IMR-90 (cell line): ENCODE measurements around the gene BAIAP2. TPM values are rescaled to one million over a fixed set of nuclear protein-coding genes. Genes with fewer than 3 reads are reported as not detected.

Experiments
- ATAC-seq: fragments of 200-7000 bp; cut with Tn5 transposase; 2 replicates; pipeline ENCODE4 v1.9.1; 2020; ENCODE audit warnings: low read depth, mild to moderate bottlenecking, moderate library complexity
- BruUV-seq: library from RNA; stranded (reverse); fragments of 400-500 nt; replicated peaks from 2 replicates; lab custom pipeline; 2021; lab: Mats Ljungman, UMichigan
- CTCF ChIA-PET: fragments of 300-600 bp; formaldehyde crosslinking; extraction: SDS; loops from one replicate; lab custom pipeline; 2021; ENCODE audit warnings: antibody characterized with exemption; lab: Yijun Ruan, JAX
- POLR2A ChIA-PET: fragments of 300-600 bp; sonication (Branson Sonifier 250); formaldehyde crosslinking; loops from one replicate; lab custom pipeline; 2022; ENCODE audit warnings: antibody characterized with exemption; ENCODE audit not compliant: unreplicated experiment; lab: Charles Lee
- DNase-seq: peaks from one replicate; pipeline ENCODE4 v3.0.0; 2013
- H2AFZ ChIP-seq: replicated peaks from 2 replicates; pipeline ENCODE3; 2013; ENCODE audit warnings: low read length, mild to moderate bottlenecking; ENCODE audit not compliant: poor library complexity
- H2AK5ac ChIP-seq: 2 replicates; pipeline ENCODE4 v1.6.1; 2013; ENCODE audit warnings: low read depth, low read length, inconsistent platforms
- H2AK9ac ChIP-seq: replicated peaks from 2 replicates; pipeline ENCODE3; 2013; ENCODE audit warnings: mild to moderate bottlenecking, low read depth, low read length, moderate library complexity; ENCODE audit not compliant: poor library complexity
- H2BK120ac ChIP-seq: 2 replicates; pipeline ENCODE4 v1.6.1; 2013; ENCODE audit warnings: low read depth, low read length, inconsistent platforms
- H2BK15ac ChIP-seq: 3 replicates; pipeline ENCODE4 v1.6.1; 2013; ENCODE audit warnings: low read depth, low read length, inconsistent platforms
- H2BK20ac ChIP-seq: 2 replicates; pipeline ENCODE4 v1.6.1; 2013; ENCODE audit warnings: low read depth, mild to moderate bottlenecking, inconsistent platforms, low read length, moderate library complexity
- H2BK5ac ChIP-seq: 2 replicates; pipeline ENCODE4 v1.6.1; 2013; ENCODE audit warnings: mild to moderate bottlenecking, low read depth, low read length, inconsistent platforms; ENCODE audit not compliant: poor library complexity, severe bottlenecking
- H3K14ac ChIP-seq: replicated peaks from 2 replicates; pipeline ENCODE4 v1.6.1; 2013; ENCODE audit warnings: low read depth, low read length, inconsistent platforms
- H3K18ac ChIP-seq: 2 replicates; pipeline ENCODE4 v1.6.1; 2013; ENCODE audit warnings: low read depth, low read length, control low read depth
- H3K23ac ChIP-seq: 2 replicates; pipeline ENCODE4 v1.6.1; 2013; ENCODE audit warnings: low read depth, low read length, inconsistent platforms
- H3K27ac ChIP-seq: 2 replicates; pipeline ENCODE4 v1.5.1; 2013; ENCODE audit warnings: mild to moderate bottlenecking, control low read depth, low read length; ENCODE audit not compliant: insufficient read depth
- H3K27me3 ChIP-seq: 2 replicates; pipeline ENCODE4 v1.6.1; 2013; ENCODE audit warnings: low read length; ENCODE audit not compliant: control insufficient read depth, insufficient read depth
- H3K36me3 ChIP-seq: 2 replicates; pipeline ENCODE4 v1.6.1; 2013; ENCODE audit warnings: low read length, mixed read lengths; ENCODE audit not compliant: control insufficient read depth, insufficient read depth
- H3K4ac ChIP-seq: 2 replicates; pipeline ENCODE4 v1.6.1; 2013; ENCODE audit warnings: low read depth, low read length, inconsistent platforms
- H3K4me1 ChIP-seq: 2 replicates; pipeline ENCODE4 v1.6.1; 2013; ENCODE audit warnings: low read length, mixed read lengths; ENCODE audit not compliant: control insufficient read depth, insufficient read depth
- H3K4me2 ChIP-seq: 2 replicates; pipeline ENCODE4 v1.6.1; 2013; ENCODE audit warnings: low read depth, mild to moderate bottlenecking, control low read depth, low read length, moderate library complexity
- H3K4me3 ChIP-seq: 2 replicates; pipeline ENCODE4 v1.5.1; 2013; ENCODE audit warnings: low read depth, mild to moderate bottlenecking, control low read depth, low read length, moderate library complexity; ENCODE audit not compliant: insufficient read depth
- H3K56ac ChIP-seq: 2 replicates; pipeline ENCODE4 v1.6.1; 2013; ENCODE audit warnings: low read length, inconsistent platforms; ENCODE audit not compliant: insufficient read depth; ENCODE audit errors: extremely low read depth
- H3K79me1 ChIP-seq, 2 experiments: 2 replicates each; pipeline ENCODE4 v1.6.1; 2013; ENCODE audit warnings: low read length in 2 of 2, inconsistent platforms in 1 of 2, low read depth in 1 of 2
- H3K9ac ChIP-seq: 2 replicates; pipeline ENCODE4 v1.6.1; 2013; ENCODE audit warnings: low read depth, low read length, control low read depth
- H3K9me1 ChIP-seq: 2 replicates; pipeline ENCODE4 v1.6.1; 2013; ENCODE audit warnings: low read length, inconsistent platforms; ENCODE audit not compliant: insufficient read depth
- H3K9me3 ChIP-seq: 2 replicates; pipeline ENCODE4 v1.6.1; 2013; ENCODE audit warnings: low read length; ENCODE audit not compliant: control insufficient read depth, insufficient read depth
- H4K20me1 ChIP-seq: 2 replicates; pipeline ENCODE4 v1.6.1; 2013; ENCODE audit warnings: low read length, inconsistent platforms; ENCODE audit not compliant: insufficient read depth
- H4K5ac ChIP-seq: 2 replicates; pipeline ENCODE4 v1.6.1; 2013; ENCODE audit warnings: mild to moderate bottlenecking, low read depth, low read length, control low read depth
- H4K8ac ChIP-seq, 2 experiments: 2 replicates each; pipeline ENCODE4 v1.6.1; 2013; ENCODE audit warnings: low read depth in 2 of 2, low read length in 2 of 2, control low read depth in 1 of 2, inconsistent platforms in 1 of 2
- H4K91ac ChIP-seq: 2 replicates; pipeline ENCODE4 v1.6.1; 2013; ENCODE audit warnings: low read depth, low read length, inconsistent platforms; ENCODE audit not compliant: insufficient read depth
- CTCF ChIP-seq: conservative IDR thresholded peaks from 2 replicates; pipeline ENCODE4 v1.5.1; 2012; ENCODE audit warnings: mild to moderate bottlenecking, low read depth, low read length, improper control_type of control experiment
- FOS ChIP-seq: fragments of 150-350 bp; IDR thresholded peaks from 2 replicates; pipeline ENCODE4 v1.6.1; 2016; ENCODE audit warnings: low read depth, low read length
- RAD21 ChIP-seq: IDR thresholded peaks from 2 replicates; pipeline ENCODE4 v1.6.1; 2012; ENCODE audit warnings: low read length, improper control_type of control experiment
- WGBS, 2 experiments: methylation state at CpG; one replicate each; pipeline versions ENCODE4 v1.1.5 to v1.1.7; 2013; ENCODE audit warnings: missing lambda C conversion rate in 2 of 2; ENCODE audit not compliant: insufficient read length in 1 of 2; ENCODE audit errors: extremely low coverage in 2 of 2; 5-methylcytosine and 5-hydroxymethylcytosine counted together
- dilution Hi-C: fragments of 300-500 bp; cut with HindIII; formaldehyde crosslinking; loops from one replicate; pipeline ENCODE4 v1.14.3; 2018; ENCODE audit warnings: low sequenced_read_pairs; ENCODE audit not compliant: unreplicated experiment
- in situ Hi-C: fragments of 300-500 bp; cut with MboI; formaldehyde crosslinking; loops from 3 replicates; pipeline ENCODE4 v1.14.3; 2019; ENCODE audit warnings: low sequenced_read_pairs, inconsistent platforms, mixed read lengths
- intact Hi-C: fragments of 100-400 bp; cut with micrococcal nuclease; formaldehyde crosslinking; loops from 2 replicates; pipeline ENCODE4 v1.10.0; 2022
- polyA plus RNA-seq, 3 experiments: library from polyadenylated mRNA; depleted of rRNA; stranded (reverse); fragments of >200 nt; gene quantifications; 2 replicates each; pipeline ENCODE4 v1.2.3, GENCODE V29; 2012; ENCODE audit warnings: low replicate concordance in 1 of 3
- total RNA-seq: library from RNA; depleted of rRNA; stranded (reverse); fragments of >200 nt; gene quantifications from 2 replicates; pipeline ENCODE4 v1.2.3, GENCODE V29; 2012
- TF ChIP-seq, protein P1 (sequence below): fragments of 150-350 bp; IDR thresholded peaks from 2 replicates; pipeline ENCODE4 v1.6.1; 2016; ENCODE audit warnings: low read depth, mild to moderate bottlenecking, low read length, moderate library complexity, borderline replicate concordance

BAIAP2 gene
- total and polyA plus RNA-seq, 2 of the 4 experiments (the other 2 are of a cell fraction) = 18.3 to 32.6 TPM

GRCh38 chr17:81113158-81113724 is 78.3 kb downstream of the BAIAP2 start:
- ATAC-seq = no peak

More at GRCh38 chr17:81113158-81113724, 78.3 kb downstream of the BAIAP2 start:
- no peak overlapping the region for H3K14ac ChIP-seq
- no peak overlapping the region for H2AFZ ChIP-seq
- DNase-seq = no peak
- H4K20me1 ChIP-seq = no peaks in the 10 kb centered on the region
- no peak overlapping the region for H3K56ac ChIP-seq
- H2BK120ac ChIP-seq = no peak overlapping the region
- H2BK5ac ChIP-seq = no peak overlapping the region
- H3K9me3 ChIP-seq = no peaks in the 10 kb centered on the region
- no peak overlapping the region for H3K23ac ChIP-seq
- in situ Hi-C loops (no loop called here), dilution Hi-C loops (no loop called here), intact Hi-C loops (no loop called here)
- ChIA-PET POLR2A (interaction anchor here (0.6 kb wide), 1 partner anchor 109 kb away, joined by 3 read pairs; no protein-coding TSS in a partner anchor), CTCF (interaction anchor here (0.9 kb wide), 1 partner anchor 16 kb away, joined by 5 read pairs; no protein-coding TSS in a partner anchor)
- no TSS peak for BruUV-seq
- H3K4me3 ChIP-seq = no peak overlapping the region
- H2BK15ac ChIP-seq = no peak overlapping the region
- no peak overlapping the region for H3K27ac ChIP-seq
- H3K4ac ChIP-seq = no peak overlapping the region
- peaks cover 3% of the 10 kb centered on the region; the same call in 1 of the 2 replicates for H3K36me3 ChIP-seq
- H4K91ac ChIP-seq = no peak overlapping the region
- H3K18ac ChIP-seq = no peak overlapping the region
- H3K4me1 ChIP-seq = no peaks in the 10 kb centered on the region
- no peak overlapping the region for H4K8ac ChIP-seq
- TF ChIP-seq, protein P1, sequence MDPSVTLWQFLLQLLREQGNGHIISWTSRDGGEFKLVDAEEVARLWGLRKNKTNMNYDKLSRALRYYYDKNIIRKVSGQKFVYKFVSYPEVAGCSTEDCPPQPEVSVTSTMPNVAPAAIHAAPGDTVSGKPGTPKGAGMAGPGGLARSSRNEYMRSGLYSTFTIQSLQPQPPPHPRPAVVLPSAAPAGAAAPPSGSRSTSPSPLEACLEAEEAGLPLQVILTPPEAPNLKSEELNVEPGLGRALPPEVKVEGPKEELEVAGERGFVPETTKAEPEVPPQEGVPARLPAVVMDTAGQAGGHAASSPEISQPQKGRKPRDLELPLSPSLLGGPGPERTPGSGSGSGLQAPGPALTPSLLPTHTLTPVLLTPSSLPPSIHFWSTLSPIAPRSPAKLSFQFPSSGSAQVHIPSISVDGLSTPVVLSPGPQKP = no peak
- TF ChIP-seq FOS (no peak), CTCF (no peak), RAD21 (no peak)
- H2BK20ac ChIP-seq = no peak overlapping the region
- no peak overlapping the region for H2AK9ac ChIP-seq
- no peak overlapping the region for H4K5ac ChIP-seq
- no peaks in the 10 kb centered on the region for H3K79me1 ChIP-seq
- no peaks in the 10 kb centered on the region for H3K9me1 ChIP-seq
- 76% methylated on average over 6 of the region's 21 CpGs; no CpG with 5 or more reads in 1 of the 2 experiments for WGBS, 2 experiments
- H2AK5ac ChIP-seq = no peak overlapping the region
- H3K4me2 ChIP-seq = no peak overlapping the region
- no peak overlapping the region for H3K9ac ChIP-seq
- H3K27me3 ChIP-seq = no peaks in the 10 kb centered on the region
